Endometrial microvascular endothelial cells (primary cell): ENCODE results near the gene UFD1. TPM values are rescaled to one million over a fixed set of nuclear protein-coding genes. Genes with fewer than 3 reads are reported as not detected.

Experiments used
- in situ Hi-C: cut with HindIII; loops from 2 replicates; pipeline ENCODE4 v1.10.0; 2017; ENCODE audit warnings: low sequenced_read_pairs, low pct_unique_long_range_greater_than_20kb; ENCODE audit errors: inconsistent ontology term
- total RNA-seq: library from RNA; depleted of rRNA; stranded (reverse); fragments of >200 nt; gene quantifications from one replicate; pipeline ENCODE4 v1.2.3, GENCODE V29; 2015; ENCODE audit errors: inconsistent ontology term

UFD1 gene
- total RNA-seq, 1 donor from 2014 or later = 93.5 TPM

- in situ Hi-C loops = no loop called here
These were observed 19.8 kb upstream of the UFD1 start for GRCh38 chr22:19498866-19499190.

GRCh38 chr22:19498154-19498865, 19.3 kb upstream of the UFD1 start:
- in situ Hi-C loops = no loop called here

GRCh38 chr22:19497245-19497644, 18.3 kb upstream of the UFD1 start:
- in situ Hi-C loops = no loop called here

GRCh38 chr22:19496324-19496630, 17.3 kb upstream of the UFD1 start:
- in situ Hi-C loops = no loop called here

- in situ Hi-C loops = no loop called here
These were observed 16.8 kb upstream of the UFD1 start for GRCh38 chr22:19495562-19496323.

- in situ Hi-C loops = no loop called here
These were observed 15.7 kb upstream of the UFD1 start for GRCh38 chr22:19494676-19495173.

GRCh38 chr22:19494001-19494560, 15.1 kb upstream of the UFD1 start:
- in situ Hi-C loops = no loop called here

- in situ Hi-C loops = no loop called here
These were observed 13.6 kb upstream of the UFD1 start for GRCh38 chr22:19492504-19493174.

- in situ Hi-C loops = no loop called here
These were observed 11.7 kb upstream of the UFD1 start for GRCh38 chr22:19490628-19491230.

GRCh38 chr22:19488884-19489843, 10.2 kb upstream of the UFD1 start:
- in situ Hi-C loops = no loop called here

- in situ Hi-C loops = no loop called here
These were observed 9.3 kb upstream of the UFD1 start for GRCh38 chr22:19488285-19488684.

- in situ Hi-C loops = no loop called here
These were observed 4.7 kb upstream of the UFD1 start for GRCh38 chr22:19483481-19484244.

- in situ Hi-C loops = no loop called here
These were observed 3.3 kb upstream of the UFD1 start for GRCh38 chr22:19482297-19482696.

- in situ Hi-C loops = no loop called here
These were observed 1.8 kb upstream of the UFD1 start for GRCh38 chr22:19480789-19481188.

- in situ Hi-C loops = no loop called here
These were observed 1.2 kb upstream of the UFD1 start for GRCh38 chr22:19480173-19480568.

GRCh38 chr22:19479355-19480172, 571 bp upstream of the UFD1 start, which contains the start of gene CDC45:
TSS of gene CDC45 (plus strand) at chr22:19479920. CDS start at chr22:19479969, 49 bp downstream.
- in situ Hi-C loops = no loop called here
